Measurements from ENCODE around the gene NFATC2. TPM values are rescaled to one million over a fixed set of nuclear protein-coding genes. Genes with fewer than 3 reads are reported as not detected.

NFATC2 gene
- total and polyA plus RNA-seq, 2 of the 8 experiments (the other 6 are each of a cell fraction or from before 2014, with no cell fraction given): 0.27 to 0.91 TPM

GRCh38 chr20:51342510-51343236 lies 199.8 kb downstream of the NFATC2 start:
- Histone ChIP-seq H3K79me1 (ENCODE audit: low read depth, low read length) (no peaks in the 10 kb centered on the region), H3K79me2 (ENCODE audit: control insufficient read depth in 1 of 2, insufficient read depth in 2 of 2, low read length in 2 of 2) (no peaks in the 10 kb centered on the region), H2AFZ (ENCODE audit: low read length) (no peak overlapping the region), H3K14ac (ENCODE audit: insufficient read length) (no peak overlapping the region), H2BK20ac (ENCODE audit: low read length) (no peak overlapping the region), H3K23ac (ENCODE audit: insufficient read length) (no peak overlapping the region), H3K4me1 (replicated peaks in 1 of 4; ENCODE audit: control insufficient read depth in 3 of 4, insufficient read depth in 4 of 4, low read length in 3 of 4) (no peaks in the 10 kb centered on the region), H3K9ac (replicated peaks in 1 of 4; ENCODE audit: extremely low read depth in 1 of 4, low read depth in 3 of 4, low read length in 3 of 4) (no peak overlapping the region), H3K4ac (replicated peaks; ENCODE audit: insufficient read length, low read depth, low read length) (no peak overlapping the region), H2BK12ac (ENCODE audit: low read depth, low read length) (no peak overlapping the region), H3K4me3 (ENCODE audit: extremely low read depth in 1 of 4, insufficient read depth in 2 of 4, low read depth in 3 of 4, low read length in 4 of 4) (no peak overlapping the region), H2BK15ac (ENCODE audit: low read length) (no peak overlapping the region), H3K27me3 (replicated peaks in 1 of 4; ENCODE audit: control insufficient read depth in 3 of 4, extremely low read depth in 1 of 4, insufficient read depth in 3 of 4, low read length in 3 of 4) (peaks cover 0 to 3% (median 0%) of the 10 kb centered on the region in 4 experiments; a peak in 2 of 7 replicates), H3K36me3 (ENCODE audit: control insufficient read depth in 2 of 4, insufficient read depth in 4 of 4, low read length in 3 of 4) (no peaks in the 10 kb centered on the region; a peak in 1 of 8 replicates), H3K27ac (ENCODE audit: low read depth, low read length) (no peak overlapping the region), H4K91ac (replicated peaks; ENCODE audit: insufficient read length, low read length) (no peak overlapping the region), H4K8ac (ENCODE audit: extremely low read depth, insufficient read depth, low read length) (no peak overlapping the region), H2AK5ac (ENCODE audit: low read depth, low read length) (no peak overlapping the region), H4K20me1 (replicated peaks in 1 of 2; ENCODE audit: control insufficient read depth in 1 of 2, insufficient read depth in 2 of 2, low read length in 2 of 2) (no peaks in the 10 kb centered on the region), H4K5ac (ENCODE audit: insufficient read length, low read depth, low read length) (no peak overlapping the region), H3K23me2 (ENCODE audit: low read depth, low read length) (peaks cover 2% of the 10 kb centered on the region; the same call in 1 of the 2 replicates), H2BK120ac (replicated peaks; ENCODE audit: low read depth, low read length) (no peak overlapping the region), H3K9me3 (ENCODE audit: insufficient read depth in 2 of 2, low read depth in 1 of 2, low read length in 1 of 2) (no peaks in the 10 kb centered on the region), H3K56ac (replicated peaks; ENCODE audit: insufficient read length, low read depth, low read length) (no peak overlapping the region), H3K18ac (ENCODE audit: extremely low read depth, low read length) (no peak overlapping the region), H2BK5ac (ENCODE audit: low read depth, low read length) (no peak overlapping the region), H3K4me2 (ENCODE audit: insufficient read depth in 1 of 2, low read depth in 2 of 2, low read length in 2 of 2) (no peak overlapping the region)
- CTCF ChIA-PET (ENCODE audit: partially characterized antibody): interaction anchor here (0.7 to 2.5 kb wide), 4 partner anchors 17 to 1157 kb away, joined by 3 to 11 read pairs (median 7); no protein-coding TSS in a partner anchor
- no peak for TF ChIP-seq EGR1 (IDR thresholded peaks at IDR 0.05; ENCODE audit: borderline replicate concordance, low read depth, low read length)
- no peak for TF ChIP-seq ATF2 (IDR thresholded peaks at IDR 0.05; ENCODE audit: low read length)
- TF ChIP-seq KDM5A (IDR thresholded peaks at IDR 0.05; ENCODE audit: low read length): no peak
- TF ChIP-seq TAF7 (optimal IDR thresholded peaks at IDR 0.05; ENCODE audit: borderline replicate concordance, low read depth, low read length): no peak
- TF ChIP-seq USF2 (IDR thresholded peaks at IDR 0.05; ENCODE audit: low read length): no peak
- TF ChIP-seq TEAD4 (IDR thresholded peaks at IDR 0.05; ENCODE audit: low read depth, low read length): no peak
- TF ChIP-seq E2F6 (IDR thresholded peaks at IDR 0.05): no peak
- no peak for TF ChIP-seq TBP (IDR thresholded peaks at IDR 0.05; ENCODE audit: low read depth, low read length)
- no peak for TF ChIP-seq HDAC6 (IDR thresholded peaks at IDR 0.05; ENCODE audit: low read depth, low read length)
- TF ChIP-seq POLR2A (IDR thresholded peaks at IDR 0.05; ENCODE audit: control extremely low read depth in 1 of 2, low read depth in 2 of 2, low read length in 2 of 2): no peak
- POLR2A ChIA-PET (ENCODE audit: partially characterized antibody): no interaction called here
- FAIRE-seq: no peak
- 83% methylated on average over 8 of the region's 8 CpGs; no CpG with 5 or more reads in 1 of the 2 experiments for WGBS, 2 experiments (ENCODE audit: extremely low coverage in 1 of 2, insufficient coverage in 1 of 2, insufficient read length in 1 of 2, insufficient replicate concordance in 2 of 2, low coverage in 1 of 2, low lambda C conversion rate in 2 of 2, missing lambda C conversion rate in 1 of 2)
- DNase-seq (ENCODE audit: low read depth in 1 of 2, low spot score in 2 of 2): no peak
